Measurements from ENCODE around the gene PGLYRP4.

GRCh38 chr1:153347856-153348255 lies 785 bp downstream of the PGLYRP4 start:
- TF ChIP-seq EZH2 (IDR thresholded peaks at IDR 0.05; ENCODE audit: borderline replicate concordance, insufficient read depth, low read depth, low read length, poor library complexity, severe bottlenecking) (no peak), CTCF (IDR thresholded peaks at IDR 0.05) (no peak)

Data from B cell (primary cell).